ENCODE results near the gene GLI1. TPM values are rescaled to one million over a fixed set of nuclear protein-coding genes. Genes with fewer than 3 reads are reported as not detected.

Gene GLI1
- total RNA-seq, 1 donor from 2014 or later = 0.77 TPM

DNA sequence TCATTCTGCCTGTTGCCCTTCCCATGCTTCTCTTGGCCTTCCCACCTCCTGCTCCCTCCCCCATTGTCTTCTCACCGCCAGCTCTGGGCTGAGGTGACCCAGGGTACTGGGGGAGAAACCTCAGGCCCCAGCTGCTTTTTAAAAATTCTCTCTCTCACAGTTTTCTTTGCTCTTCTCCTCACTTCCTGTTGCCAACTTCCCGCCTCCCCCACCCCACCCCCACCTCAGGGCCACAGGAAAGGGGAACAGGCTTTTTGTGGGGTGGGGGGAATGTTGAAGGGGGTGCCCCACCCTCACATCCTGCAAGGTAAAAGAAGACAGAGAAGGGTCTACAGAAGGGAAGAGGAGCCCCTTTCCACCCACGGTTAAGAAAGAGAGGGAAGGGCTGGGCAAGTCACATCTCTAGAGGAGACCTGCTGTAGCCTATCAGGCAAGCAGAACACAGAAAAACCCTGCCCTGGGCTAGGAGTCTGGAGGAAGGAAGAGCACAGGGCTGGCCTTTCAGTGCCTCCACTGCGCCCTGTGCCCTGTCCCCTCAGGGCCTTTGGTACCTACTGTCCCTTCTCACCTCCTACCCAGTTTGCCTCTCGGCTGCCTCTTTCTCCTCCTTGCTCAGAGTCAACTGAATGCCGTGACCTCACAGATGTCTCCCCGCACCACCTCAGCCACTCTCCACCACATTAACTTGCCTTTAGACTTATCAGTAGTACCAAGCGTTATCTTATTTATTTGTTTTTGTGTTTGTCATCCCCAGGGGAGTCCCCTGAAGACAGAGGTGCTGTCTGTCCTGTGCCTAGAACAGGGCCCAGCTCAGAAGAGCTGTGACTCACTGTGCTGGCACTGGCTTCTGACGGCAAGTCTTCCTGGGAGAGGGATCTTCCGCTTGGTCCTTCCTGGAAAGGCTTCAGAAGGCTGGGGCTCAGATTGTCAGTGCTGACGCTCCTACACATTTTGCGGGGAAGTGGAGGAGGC, 18.4 kb downstream of the GLI1 start:
- H3K27me3 Mint-ChIP-seq (ENCODE audit: unreplicated experiment) = peaks cover 28% of the 10 kb centered on the region
- H3K9me3 Mint-ChIP-seq (ENCODE audit: unreplicated experiment) = no peaks in the 10 kb centered on the region
- H3K27ac Mint-ChIP-seq (ENCODE audit: unreplicated experiment) = peak overlapping the region; percentile 91
- H3K36me3 Mint-ChIP-seq (ENCODE audit: low read depth, unreplicated experiment) = peaks cover 29% of the 10 kb centered on the region
- H3K4me1 Mint-ChIP-seq (ENCODE audit: unreplicated experiment) = peaks cover 61% of the 10 kb centered on the region
- H3K4me3 Mint-ChIP-seq (ENCODE audit: unreplicated experiment) = peak overlapping the region; percentile 91
- no peak for DNase-seq (ENCODE audit: low spot score)
- TF ChIP-seq, protein P1, sequence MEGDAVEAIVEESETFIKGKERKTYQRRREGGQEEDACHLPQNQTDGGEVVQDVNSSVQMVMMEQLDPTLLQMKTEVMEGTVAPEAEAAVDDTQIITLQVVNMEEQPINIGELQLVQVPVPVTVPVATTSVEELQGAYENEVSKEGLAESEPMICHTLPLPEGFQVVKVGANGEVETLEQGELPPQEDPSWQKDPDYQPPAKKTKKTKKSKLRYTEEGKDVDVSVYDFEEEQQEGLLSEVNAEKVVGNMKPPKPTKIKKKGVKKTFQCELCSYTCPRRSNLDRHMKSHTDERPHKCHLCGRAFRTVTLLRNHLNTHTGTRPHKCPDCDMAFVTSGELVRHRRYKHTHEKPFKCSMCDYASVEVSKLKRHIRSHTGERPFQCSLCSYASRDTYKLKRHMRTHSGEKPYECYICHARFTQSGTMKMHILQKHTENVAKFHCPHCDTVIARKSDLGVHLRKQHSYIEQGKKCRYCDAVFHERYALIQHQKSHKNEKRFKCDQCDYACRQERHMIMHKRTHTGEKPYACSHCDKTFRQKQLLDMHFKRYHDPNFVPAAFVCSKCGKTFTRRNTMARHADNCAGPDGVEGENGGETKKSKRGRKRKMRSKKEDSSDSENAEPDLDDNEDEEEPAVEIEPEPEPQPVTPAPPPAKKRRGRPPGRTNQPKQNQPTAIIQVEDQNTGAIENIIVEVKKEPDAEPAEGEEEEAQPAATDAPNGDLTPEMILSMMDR (IDR thresholded peaks at IDR 0.05; ENCODE audit: unreplicated experiment) = no peak

DNA sequence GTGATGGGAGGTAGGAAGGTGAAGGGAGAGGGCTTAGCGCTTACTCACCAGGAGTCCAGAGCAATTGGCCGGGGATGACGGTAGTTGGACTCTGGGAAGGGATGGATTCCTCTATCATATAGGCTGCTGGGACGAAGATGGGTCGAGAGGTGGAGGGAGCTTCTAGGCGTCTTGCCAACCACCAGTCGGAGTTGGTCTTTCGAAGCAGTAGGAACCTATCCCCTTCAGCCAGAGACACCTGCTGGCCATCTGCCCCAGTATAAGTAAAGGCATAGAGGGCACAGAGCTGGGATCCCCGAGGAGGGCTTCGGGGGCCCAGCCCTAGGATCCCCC, 19.4 kb downstream of the GLI1 start:
- DNase-seq (ENCODE audit: low spot score) = no peak
- H3K27ac Mint-ChIP-seq (ENCODE audit: unreplicated experiment) = peak overlapping the region; percentile 86
- TF ChIP-seq, protein P1 (IDR thresholded peaks at IDR 0.05; ENCODE audit: unreplicated experiment) = no peak
- no peak overlapping the region for H3K4me3 Mint-ChIP-seq (ENCODE audit: unreplicated experiment)
- peaks cover 61% of the 10 kb centered on the region for H3K4me1 Mint-ChIP-seq (ENCODE audit: unreplicated experiment)
- H3K9me3 Mint-ChIP-seq (ENCODE audit: unreplicated experiment) = no peaks in the 10 kb centered on the region
- peaks cover 27% of the 10 kb centered on the region for H3K27me3 Mint-ChIP-seq (ENCODE audit: unreplicated experiment)
- peaks cover 25% of the 10 kb centered on the region for H3K36me3 Mint-ChIP-seq (ENCODE audit: low read depth, unreplicated experiment)

DNA sequence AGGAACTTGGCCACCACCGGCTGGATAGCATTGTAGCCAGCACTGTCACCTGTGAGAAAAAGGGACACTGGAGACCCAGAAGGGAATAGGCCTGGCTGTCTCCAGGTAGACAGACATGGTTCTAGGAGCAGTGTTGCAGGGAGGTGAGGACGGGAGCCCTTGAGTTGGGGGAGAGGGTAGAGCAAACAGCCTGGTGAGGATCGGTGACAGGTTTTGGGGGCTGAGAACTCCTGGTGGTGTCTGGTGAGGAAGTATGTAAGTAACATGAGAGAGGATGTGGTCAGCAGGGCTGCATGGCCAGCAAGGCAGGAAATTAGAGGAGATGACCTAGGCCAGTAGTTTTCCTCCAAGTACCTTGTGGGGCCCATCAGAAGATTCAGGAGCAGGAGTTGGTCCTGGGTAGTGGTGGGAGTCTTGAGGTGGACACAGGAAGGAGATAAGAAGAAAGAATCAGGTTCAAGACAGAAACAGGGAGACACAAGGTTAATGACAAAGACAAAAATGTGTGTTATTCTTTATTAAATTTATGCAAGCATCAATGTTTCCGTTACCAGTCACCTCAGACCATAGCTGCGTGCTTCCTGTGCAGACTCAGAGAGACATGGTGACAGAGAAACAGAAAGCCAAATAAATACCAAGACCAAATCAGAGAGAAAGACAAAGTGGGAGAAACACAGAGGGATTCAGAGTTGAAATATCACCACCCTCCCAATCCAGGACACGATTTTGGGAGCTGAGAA, 20.0 kb downstream of the GLI1 start, which contains the start of gene ARHGAP9:
Gene ARHGAP9, minus strand, starts transcription at position 491 of the 740 bp plus-strand sequence. Its CDS starts 460 bp downstream, at position 31.
- Mint-ChIP-seq H3K36me3 (ENCODE audit: low read depth, unreplicated experiment) (peaks cover 20% of the 10 kb centered on the region), H3K27ac (ENCODE audit: unreplicated experiment) (peak within 1 kb of the TSS; percentile 86), H3K4me3 (ENCODE audit: unreplicated experiment) (peak within 1 kb of the TSS; percentile 85), H3K4me1 (ENCODE audit: unreplicated experiment) (peaks cover 55% of the 10 kb centered on the region), H3K9me3 (ENCODE audit: unreplicated experiment) (no peaks in the 10 kb centered on the region), H3K27me3 (ENCODE audit: unreplicated experiment) (peaks cover 24% of the 10 kb centered on the region)
- TF ChIP-seq, protein P1 (IDR thresholded peaks at IDR 0.05; ENCODE audit: unreplicated experiment) = no peak
- DNase-seq (ENCODE audit: low spot score) = no peak

DNA sequence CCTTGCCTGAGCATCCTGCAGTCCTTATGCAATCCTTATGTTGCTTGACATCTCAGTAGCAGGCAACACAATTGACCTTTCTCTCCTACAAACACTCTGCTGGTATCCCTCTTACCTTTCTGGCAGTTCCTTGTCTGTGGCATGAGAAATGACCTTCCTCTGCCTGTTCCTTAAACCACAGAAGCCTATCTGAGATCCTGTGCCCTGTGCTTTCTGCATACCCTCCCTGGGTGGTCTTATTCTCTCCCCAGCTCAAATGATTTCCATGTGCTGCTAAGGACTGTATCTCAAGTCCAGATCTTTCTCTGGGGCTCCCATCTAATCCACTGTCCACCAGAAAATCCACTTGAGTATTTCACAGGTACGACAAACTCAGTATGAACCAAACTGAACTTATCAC, 22.1 kb downstream of the GLI1 start:
- DNase-seq (ENCODE audit: low spot score) = no peak
- H3K9me3 Mint-ChIP-seq (ENCODE audit: unreplicated experiment) = no peaks in the 10 kb centered on the region
- H3K36me3 Mint-ChIP-seq (ENCODE audit: low read depth, unreplicated experiment) = peaks cover 14% of the 10 kb centered on the region
- peak overlapping the region; percentile 3 for H3K4me3 Mint-ChIP-seq (ENCODE audit: unreplicated experiment)
- H3K27me3 Mint-ChIP-seq (ENCODE audit: unreplicated experiment) = peaks cover 23% of the 10 kb centered on the region
- H3K4me1 Mint-ChIP-seq (ENCODE audit: unreplicated experiment) = peaks cover 47% of the 10 kb centered on the region
- TF ChIP-seq, protein P1 (IDR thresholded peaks at IDR 0.05; ENCODE audit: unreplicated experiment) = no peak
- H3K27ac Mint-ChIP-seq (ENCODE audit: unreplicated experiment) = no peak overlapping the region

Measured in endothelial cell (in vitro differentiated cells).